ENCODE results near the gene TLDC2.

- no peak for TF ChIP-seq CTCF (IDR thresholded peaks at IDR 0.05)
- TF ChIP-seq POLR2A (IDR thresholded peaks at IDR 0.05) = no peak
Observed at GRCh38 chr20:36916199-36916598, 40.3 kb downstream of the TLDC2 start.

Data from uterus (tissue), 2 donors.